ENCODE results near the gene SOD2.

The SOD2 gene

GRCh38 chr6:159686040-159686439 is 7.0 kb downstream of the SOD2 start:
- H3K4me2 ChIP-seq, result no peak overlapping the region
- no peak overlapping the region for H3K27ac ChIP-seq
- H3K4me3 ChIP-seq, result no peak overlapping the region
- no peak for TF ChIP-seq Cebpa-rat (IDR thresholded peaks at IDR 0.05)
- H3K4me1 ChIP-seq, result peaks cover 11% of the 10 kb centered on the region
- peaks cover 82% of the 10 kb centered on the region for H4K20me1 ChIP-seq
- peaks cover 91% of the 10 kb centered on the region for H3K36me3 ChIP-seq
- H3K27me3 ChIP-seq, result no peaks in the 10 kb centered on the region
- no peaks in the 10 kb centered on the region for H3K9me3 ChIP-seq
- H3K9ac ChIP-seq, result no peak overlapping the region

DNA sequence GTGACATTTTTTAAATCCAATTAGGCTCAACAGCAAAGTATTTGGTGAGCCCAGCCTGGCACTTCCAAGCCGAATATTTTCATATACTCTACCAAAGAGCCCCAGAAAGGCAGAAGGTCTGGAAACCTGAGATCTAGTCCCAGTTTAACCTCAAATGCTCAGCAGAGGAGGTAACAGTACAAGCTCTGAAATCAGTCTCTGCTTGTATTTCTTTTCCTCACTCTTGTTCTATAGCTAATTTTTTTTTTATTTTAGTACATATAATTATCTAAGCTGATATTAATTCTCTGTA is 9.1 kb downstream of the SOD2 start:
- H3K9me3 ChIP-seq, result no peaks in the 10 kb centered on the region
- H3K27ac ChIP-seq, result no peak overlapping the region
- H3K4me3 ChIP-seq, result no peak overlapping the region
- no peak overlapping the region for H3K9ac ChIP-seq
- H3K4me1 ChIP-seq, result peaks cover 8% of the 10 kb centered on the region
- no peaks in the 10 kb centered on the region for H3K27me3 ChIP-seq
- no peak for TF ChIP-seq Cebpa-rat (IDR thresholded peaks at IDR 0.05)
- no peak overlapping the region for H3K4me2 ChIP-seq
- peaks cover 86% of the 10 kb centered on the region for H4K20me1 ChIP-seq
- H3K36me3 ChIP-seq, result peaks cover 95% of the 10 kb centered on the region

DNA sequence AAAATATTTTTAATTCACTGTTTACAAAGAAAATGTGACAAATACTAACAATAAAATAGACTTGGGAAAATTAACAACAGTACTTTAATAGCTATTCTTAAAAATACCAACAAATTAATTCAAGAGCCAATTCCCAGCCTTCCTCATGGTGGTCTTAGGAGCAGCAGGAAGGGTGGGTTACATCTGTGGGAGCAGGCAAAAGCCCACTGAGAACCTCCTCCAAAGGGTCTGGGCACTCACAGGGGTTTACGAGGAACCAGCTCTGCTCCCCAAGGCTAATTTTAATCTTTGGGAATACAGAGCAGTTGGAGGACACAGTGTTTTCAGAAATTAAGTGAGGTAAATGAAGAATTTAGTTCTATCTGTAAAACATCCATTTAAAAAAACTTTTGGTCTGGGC is 10.2 kb downstream of the SOD2 start:
- no peak for TF ChIP-seq Cebpa-rat (IDR thresholded peaks at IDR 0.05)
- peaks cover 74% of the 10 kb centered on the region; the same call in 1 of the 2 replicates for H4K20me1 ChIP-seq
- H3K4me3 ChIP-seq, result no peak overlapping the region
- no peak overlapping the region for H3K4me2 ChIP-seq
- H3K27ac ChIP-seq, result no peak overlapping the region
- no peaks in the 10 kb centered on the region for H3K9me3 ChIP-seq
- 0 out of 2 replicates have a peak overlapping the region, but pooled peaks have one; percentile 29 for H3K9ac ChIP-seq
- H3K36me3 ChIP-seq, result peaks cover 95% of the 10 kb centered on the region
- no peaks in the 10 kb centered on the region for H3K27me3 ChIP-seq
- peaks cover 8% of the 10 kb centered on the region for H3K4me1 ChIP-seq

DNA sequence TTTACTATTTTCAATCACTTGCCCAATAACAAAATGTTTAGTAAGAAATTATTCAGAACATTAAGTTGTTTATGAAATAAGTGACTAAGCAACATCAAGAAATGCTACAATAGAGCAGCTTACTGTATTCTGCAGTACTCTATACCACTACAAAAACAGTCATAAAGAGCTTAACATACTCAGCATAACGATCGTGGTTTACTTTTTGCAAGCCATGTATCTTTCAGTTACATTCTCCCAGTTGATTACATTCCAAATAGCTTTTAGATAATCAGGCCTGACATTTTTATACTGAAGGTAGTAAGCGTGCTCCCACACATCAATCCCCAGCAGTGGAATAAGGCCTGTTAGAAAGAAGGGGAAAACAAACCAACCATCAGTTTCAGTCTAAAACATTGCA is 10.7 kb downstream of the SOD2 start:
- H3K27ac ChIP-seq, result no peak overlapping the region
- no peaks in the 10 kb centered on the region for H3K9me3 ChIP-seq
- H4K20me1 ChIP-seq, result peaks cover 70% of the 10 kb centered on the region; the same call in 1 of the 2 replicates
- no peak overlapping the region for H3K4me3 ChIP-seq
- H3K36me3 ChIP-seq, result peaks cover 95% of the 10 kb centered on the region
- H3K27me3 ChIP-seq, result no peaks in the 10 kb centered on the region
- H3K9ac ChIP-seq, result no peak overlapping the region
- peaks cover 8% of the 10 kb centered on the region for H3K4me1 ChIP-seq
- H3K4me2 ChIP-seq, result no peak overlapping the region
- TF ChIP-seq Cebpa-rat (IDR thresholded peaks at IDR 0.05), result no peak

DNA sequence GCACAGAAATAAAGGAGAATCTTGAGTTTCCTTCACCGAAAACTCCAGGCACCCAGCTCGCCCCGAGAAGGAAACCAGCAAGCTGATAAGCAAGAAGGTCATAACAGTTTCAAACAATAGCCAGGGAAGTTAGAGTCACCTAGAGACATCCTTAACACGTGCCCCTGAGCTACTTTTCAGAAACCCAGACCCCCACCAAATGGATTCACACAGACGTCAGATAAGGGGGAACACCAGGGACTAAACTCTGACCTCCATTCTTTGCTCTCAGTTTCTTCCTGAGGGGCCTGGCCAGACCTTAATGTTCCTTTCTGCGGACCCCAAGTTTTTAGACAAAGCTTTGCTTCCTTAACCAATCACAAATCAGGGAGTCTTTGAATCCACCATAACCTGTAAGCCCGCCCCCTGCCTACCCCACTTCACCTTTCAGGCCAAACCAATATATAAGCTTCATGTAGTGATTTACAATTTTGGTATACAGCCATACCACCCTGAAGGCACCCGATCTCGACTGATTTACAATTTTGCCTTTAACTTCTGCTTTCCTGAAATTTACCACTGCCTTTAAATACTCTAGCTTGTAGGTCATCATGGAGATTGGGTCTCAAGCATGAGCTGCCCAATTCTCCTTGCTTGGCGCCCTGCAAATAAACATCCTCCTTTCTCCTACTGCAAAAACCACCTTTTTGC is 11.7 kb downstream of the SOD2 start:
- H3K4me1 ChIP-seq, result no peaks in the 10 kb centered on the region
- H3K36me3 ChIP-seq, result peaks cover 92% of the 10 kb centered on the region
- no peaks in the 10 kb centered on the region for H3K27me3 ChIP-seq
- H3K9ac ChIP-seq, result no peak overlapping the region
- H3K4me2 ChIP-seq, result no peak overlapping the region
- H3K9me3 ChIP-seq, result peaks cover 9% of the 10 kb centered on the region
- H3K4me3 ChIP-seq, result no peak overlapping the region
- H4K20me1 ChIP-seq, result peaks cover 60% of the 10 kb centered on the region; the same call in 1 of the 2 replicates
- no peak overlapping the region for H3K27ac ChIP-seq
- no peak for TF ChIP-seq Cebpa-rat (IDR thresholded peaks at IDR 0.05)

DNA sequence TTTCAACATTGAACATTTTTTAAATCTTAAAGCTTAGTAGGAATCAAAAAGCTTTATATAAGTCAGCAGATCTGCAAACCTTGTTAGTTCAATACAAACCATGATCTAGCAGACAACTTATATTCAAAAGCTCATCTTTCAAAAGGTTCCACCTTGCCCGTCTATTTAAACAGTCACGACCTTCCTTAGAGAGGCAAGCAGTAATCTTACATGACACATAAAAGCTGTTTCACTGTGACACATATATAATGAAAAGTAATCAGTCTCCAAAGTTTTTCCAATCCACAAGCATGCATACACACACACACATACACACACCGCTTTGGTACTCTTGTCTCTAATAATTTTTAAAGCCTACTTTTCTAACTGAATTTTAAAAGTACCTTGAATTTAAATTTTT is 12.9 kb downstream of the SOD2 start:
- H3K9ac ChIP-seq, result no peak overlapping the region
- H3K4me2 ChIP-seq, result no peak overlapping the region
- no peak for TF ChIP-seq Cebpa-rat (IDR thresholded peaks at IDR 0.05)
- H3K4me1 ChIP-seq, result no peaks in the 10 kb centered on the region
- H3K27ac ChIP-seq, result no peak overlapping the region
- no peak overlapping the region for H3K4me3 ChIP-seq
- H4K20me1 ChIP-seq, result peaks cover 50% of the 10 kb centered on the region; the same call in 1 of the 2 replicates
- peaks cover 10% of the 10 kb centered on the region for H3K9me3 ChIP-seq
- H3K36me3 ChIP-seq, result peaks cover 80% of the 10 kb centered on the region
- H3K27me3 ChIP-seq, result no peaks in the 10 kb centered on the region

- Histone ChIP-seq H3K27ac (no peak overlapping the region), H3K27me3 (no peaks in the 10 kb centered on the region), H4K20me1 (peaks cover 50% of the 10 kb centered on the region; the same call in 1 of the 2 replicates), H3K36me3 (peaks cover 73% of the 10 kb centered on the region), H3K4me1 (no peaks in the 10 kb centered on the region), H3K9ac (no peak overlapping the region), H3K4me3 (no peak overlapping the region), H3K4me2 (no peak overlapping the region), H3K9me3 (peaks cover 10% of the 10 kb centered on the region)
- no peak for TF ChIP-seq Cebpa-rat (IDR thresholded peaks at IDR 0.05)
Observed at GRCh38 chr6:159679091-159680077, 13.7 kb downstream of the SOD2 start.

DNA sequence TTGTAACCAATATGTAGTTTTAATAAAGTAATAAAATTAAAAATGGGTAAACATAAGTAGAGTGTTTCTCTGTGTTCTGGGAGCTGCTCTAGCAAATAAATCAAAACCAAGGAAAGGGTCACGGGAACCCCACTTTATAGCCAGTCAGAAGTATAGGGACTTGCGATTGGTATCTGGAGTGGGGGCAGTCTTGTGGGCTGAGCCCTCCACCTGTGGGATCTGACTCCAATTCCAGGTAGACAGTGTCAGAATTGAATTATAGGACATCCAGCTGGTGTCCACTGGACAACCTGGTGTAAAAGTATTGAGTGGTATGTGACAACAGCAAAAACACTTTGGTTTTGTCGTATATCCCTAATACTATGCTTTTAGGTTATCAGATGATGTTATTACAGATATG is 14.5 kb downstream of the SOD2 start:
- H3K9ac ChIP-seq, result no peak overlapping the region
- H3K4me1 ChIP-seq, result no peaks in the 10 kb centered on the region
- H3K27ac ChIP-seq, result no peak overlapping the region

GRCh38 chr6:159677506-159678165 is 15.4 kb downstream of the SOD2 start:
- Histone ChIP-seq H3K27ac (no peak overlapping the region), H4K20me1 (peaks cover 33% of the 10 kb centered on the region; the same call in 1 of the 2 replicates), H3K4me3 (no peak overlapping the region), H3K27me3 (no peaks in the 10 kb centered on the region), H3K4me1 (no peaks in the 10 kb centered on the region), H3K4me2 (no peak overlapping the region), H3K36me3 (peaks cover 56% of the 10 kb centered on the region), H3K9me3 (peaks cover 10% of the 10 kb centered on the region), H3K9ac (no peak overlapping the region)
- no peak for TF ChIP-seq Cebpa-rat (IDR thresholded peaks at IDR 0.05)

More for the DNA sequence above, 14.5 kb downstream of the SOD2 start:
- Histone ChIP-seq H3K27me3 (no peaks in the 10 kb centered on the region), H4K20me1 (peaks cover 42% of the 10 kb centered on the region; the same call in 1 of the 2 replicates), H3K9me3 (peaks cover 10% of the 10 kb centered on the region), H3K4me2 (no peak overlapping the region), H3K4me3 (no peak overlapping the region), H3K36me3 (peaks cover 65% of the 10 kb centered on the region)
- no peak for TF ChIP-seq Cebpa-rat (IDR thresholded peaks at IDR 0.05)
